ENCODE results near the gene SLC35B2. TPM values are rescaled to one million over a fixed set of nuclear protein-coding genes. Genes with fewer than 3 reads are reported as not detected.

The SLC35B2 gene
- total and polyA plus RNA-seq, 9 of the 15 experiments (the other 6 are each of a cell fraction or from before 2014, with no cell fraction given), result 14.5 to 59.1 (median 47.1) TPM

GRCh38 chr6:44255105-44255808 lies 2.1 kb downstream of the SLC35B2 start (continued):
- TF ChIP-seq, protein P1, sequence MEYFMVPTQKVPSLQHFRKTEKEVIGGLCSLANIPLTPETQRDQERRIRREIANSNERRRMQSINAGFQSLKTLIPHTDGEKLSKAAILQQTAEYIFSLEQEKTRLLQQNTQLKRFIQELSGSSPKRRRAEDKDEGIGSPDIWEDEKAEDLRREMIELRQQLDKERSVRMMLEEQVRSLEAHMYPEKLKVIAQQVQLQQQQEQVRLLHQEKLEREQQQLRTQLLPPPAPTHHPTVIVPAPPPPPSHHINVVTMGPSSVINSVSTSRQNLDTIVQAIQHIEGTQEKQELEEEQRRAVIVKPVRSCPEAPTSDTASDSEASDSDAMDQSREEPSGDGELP (CRISPR knock-in tag; IDR thresholded peaks at IDR 0.05; ENCODE audit: borderline replicate concordance), result 0 out of 2 replicates have a peak, but pooled peaks have one; percentile 25
- TF ChIP-seq NFIC (IDR thresholded peaks at IDR 0.05) (peak; percentile 60), ZNF184 (CRISPR knock-in tag; IDR thresholded peaks at IDR 0.05) (no peak), KDM1A (IDR thresholded peaks at IDR 0.05) (peak in 1 of 2 experiments; percentile 49; a peak in 2 of 4 replicates), ZNF395 (CRISPR knock-in tag; IDR thresholded peaks at IDR 0.05) (no peak), ZNF232 (CRISPR knock-in tag; IDR thresholded peaks at IDR 0.05) (peak; percentile 8; the same call in 1 of the 2 replicates), POLR2G (IDR thresholded peaks at IDR 0.05; ENCODE audit: low read depth, low read length) (peak; percentile 81), SNRNP70 (optimal IDR thresholded peaks at IDR 0.05; ENCODE audit: low read depth, low read length) (peak; percentile 75), FOXK1 (CRISPR knock-in tag; IDR thresholded peaks at IDR 0.05; ENCODE audit: borderline replicate concordance) (peak; percentile 71; the same call in 1 of the 2 replicates), NCOA6 (IDR thresholded peaks at IDR 0.05) (no peak)
- TF ChIP-seq, protein P2, sequence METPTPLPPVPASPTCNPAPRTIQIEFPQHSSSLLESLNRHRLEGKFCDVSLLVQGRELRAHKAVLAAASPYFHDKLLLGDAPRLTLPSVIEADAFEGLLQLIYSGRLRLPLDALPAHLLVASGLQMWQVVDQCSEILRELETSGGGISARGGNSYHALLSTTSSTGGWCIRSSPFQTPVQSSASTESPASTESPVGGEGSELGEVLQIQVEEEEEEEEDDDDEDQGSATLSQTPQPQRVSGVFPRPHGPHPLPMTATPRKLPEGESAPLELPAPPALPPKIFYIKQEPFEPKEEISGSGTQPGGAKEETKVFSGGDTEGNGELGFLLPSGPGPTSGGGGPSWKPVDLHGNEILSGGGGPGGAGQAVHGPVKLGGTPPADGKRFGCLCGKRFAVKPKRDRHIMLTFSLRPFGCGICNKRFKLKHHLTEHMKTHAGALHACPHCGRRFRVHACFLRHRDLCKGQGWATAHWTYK (CRISPR knock-in tag; IDR thresholded peaks at IDR 0.05), result no peak
- TF ChIP-seq, protein P3, sequence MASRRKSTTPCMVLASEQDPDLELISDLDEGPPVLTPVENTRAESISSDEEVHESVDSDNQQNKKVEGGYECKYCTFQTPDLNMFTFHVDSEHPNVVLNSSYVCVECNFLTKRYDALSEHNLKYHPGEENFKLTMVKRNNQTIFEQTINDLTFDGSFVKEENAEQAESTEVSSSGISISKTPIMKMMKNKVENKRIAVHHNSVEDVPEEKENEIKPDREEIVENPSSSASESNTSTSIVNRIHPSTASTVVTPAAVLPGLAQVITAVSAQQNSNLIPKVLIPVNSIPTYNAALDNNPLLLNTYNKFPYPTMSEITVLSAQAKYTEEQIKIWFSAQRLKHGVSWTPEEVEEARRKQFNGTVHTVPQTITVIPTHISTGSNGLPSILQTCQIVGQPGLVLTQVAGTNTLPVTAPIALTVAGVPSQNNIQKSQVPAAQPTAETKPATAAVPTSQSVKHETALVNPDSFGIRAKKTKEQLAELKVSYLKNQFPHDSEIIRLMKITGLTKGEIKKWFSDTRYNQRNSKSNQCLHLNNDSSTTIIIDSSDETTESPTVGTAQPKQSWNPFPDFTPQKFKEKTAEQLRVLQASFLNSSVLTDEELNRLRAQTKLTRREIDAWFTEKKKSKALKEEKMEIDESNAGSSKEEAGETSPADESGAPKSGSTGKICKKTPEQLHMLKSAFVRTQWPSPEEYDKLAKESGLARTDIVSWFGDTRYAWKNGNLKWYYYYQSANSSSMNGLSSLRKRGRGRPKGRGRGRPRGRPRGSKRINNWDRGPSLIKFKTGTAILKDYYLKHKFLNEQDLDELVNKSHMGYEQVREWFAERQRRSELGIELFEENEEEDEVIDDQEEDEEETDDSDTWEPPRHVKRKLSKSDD (conservative IDR thresholded peaks at IDR 0.05; ENCODE audit: low read length), result no peak
- TF ChIP-seq, protein P4, sequence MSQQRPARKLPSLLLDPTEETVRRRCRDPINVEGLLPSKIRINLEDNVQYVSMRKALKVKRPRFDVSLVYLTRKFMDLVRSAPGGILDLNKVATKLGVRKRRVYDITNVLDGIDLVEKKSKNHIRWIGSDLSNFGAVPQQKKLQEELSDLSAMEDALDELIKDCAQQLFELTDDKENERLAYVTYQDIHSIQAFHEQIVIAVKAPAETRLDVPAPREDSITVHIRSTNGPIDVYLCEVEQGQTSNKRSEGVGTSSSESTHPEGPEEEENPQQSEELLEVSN (IDR thresholded peaks at IDR 0.05; ENCODE audit: borderline replicate concordance in 1 of 2, extremely low read depth in 1 of 2, insufficient read depth in 1 of 2, insufficient read length in 1 of 2, low read depth in 1 of 2, low read length in 1 of 2, poor library complexity in 1 of 2, severe bottlenecking in 1 of 2), result no peak
- TF ChIP-seq, protein P5, sequence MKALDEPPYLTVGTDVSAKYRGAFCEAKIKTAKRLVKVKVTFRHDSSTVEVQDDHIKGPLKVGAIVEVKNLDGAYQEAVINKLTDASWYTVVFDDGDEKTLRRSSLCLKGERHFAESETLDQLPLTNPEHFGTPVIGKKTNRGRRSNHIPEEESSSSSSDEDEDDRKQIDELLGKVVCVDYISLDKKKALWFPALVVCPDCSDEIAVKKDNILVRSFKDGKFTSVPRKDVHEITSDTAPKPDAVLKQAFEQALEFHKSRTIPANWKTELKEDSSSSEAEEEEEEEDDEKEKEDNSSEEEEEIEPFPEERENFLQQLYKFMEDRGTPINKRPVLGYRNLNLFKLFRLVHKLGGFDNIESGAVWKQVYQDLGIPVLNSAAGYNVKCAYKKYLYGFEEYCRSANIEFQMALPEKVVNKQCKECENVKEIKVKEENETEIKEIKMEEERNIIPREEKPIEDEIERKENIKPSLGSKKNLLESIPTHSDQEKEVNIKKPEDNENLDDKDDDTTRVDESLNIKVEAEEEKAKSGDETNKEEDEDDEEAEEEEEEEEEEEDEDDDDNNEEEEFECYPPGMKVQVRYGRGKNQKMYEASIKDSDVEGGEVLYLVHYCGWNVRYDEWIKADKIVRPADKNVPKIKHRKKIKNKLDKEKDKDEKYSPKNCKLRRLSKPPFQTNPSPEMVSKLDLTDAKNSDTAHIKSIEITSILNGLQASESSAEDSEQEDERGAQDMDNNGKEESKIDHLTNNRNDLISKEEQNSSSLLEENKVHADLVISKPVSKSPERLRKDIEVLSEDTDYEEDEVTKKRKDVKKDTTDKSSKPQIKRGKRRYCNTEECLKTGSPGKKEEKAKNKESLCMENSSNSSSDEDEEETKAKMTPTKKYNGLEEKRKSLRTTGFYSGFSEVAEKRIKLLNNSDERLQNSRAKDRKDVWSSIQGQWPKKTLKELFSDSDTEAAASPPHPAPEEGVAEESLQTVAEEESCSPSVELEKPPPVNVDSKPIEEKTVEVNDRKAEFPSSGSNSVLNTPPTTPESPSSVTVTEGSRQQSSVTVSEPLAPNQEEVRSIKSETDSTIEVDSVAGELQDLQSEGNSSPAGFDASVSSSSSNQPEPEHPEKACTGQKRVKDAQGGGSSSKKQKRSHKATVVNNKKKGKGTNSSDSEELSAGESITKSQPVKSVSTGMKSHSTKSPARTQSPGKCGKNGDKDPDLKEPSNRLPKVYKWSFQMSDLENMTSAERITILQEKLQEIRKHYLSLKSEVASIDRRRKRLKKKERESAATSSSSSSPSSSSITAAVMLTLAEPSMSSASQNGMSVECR (CRISPR knock-in tag; IDR thresholded peaks at IDR 0.05), result 0 out of 2 replicates have a peak, but pooled peaks have one; percentile 1

Data from K562 (cell line).